ENCODE data around the gene CDH16. TPM values are rescaled to one million over a fixed set of nuclear protein-coding genes. Genes with fewer than 3 reads are reported as not detected.
"Not testable (repeated sequence)": the region's sequence is repeated elsewhere in the genome, so short reads cannot be mapped to it uniquely, and the experiment has no call there.

CDH16 gene
- total and polyA plus RNA-seq, 8 donors: 0.32 to 68.1 (median 47.5) TPM; not detected in 1

GRCh38 chr16:66945939-66946338 lies 27.3 kb upstream of the CDH16 start:
- peaks cover 5 to 22% of the 10 kb centered on the region in 2 donors for H3K4me1 ChIP-seq
- H3K4me3 ChIP-seq: no peak overlapping the region
- no peak overlapping the region for H3K27ac ChIP-seq
- ATAC-seq (no peak), DNase-seq (peak in 1 of 4 donors; percentile 3)
- intact Hi-C loops (cut with DNase I): no loop called here
- H3K36me3 ChIP-seq: peaks cover 0 to 35% of the 10 kb centered on the region in 2 donors
- TF ChIP-seq, protein P1, sequence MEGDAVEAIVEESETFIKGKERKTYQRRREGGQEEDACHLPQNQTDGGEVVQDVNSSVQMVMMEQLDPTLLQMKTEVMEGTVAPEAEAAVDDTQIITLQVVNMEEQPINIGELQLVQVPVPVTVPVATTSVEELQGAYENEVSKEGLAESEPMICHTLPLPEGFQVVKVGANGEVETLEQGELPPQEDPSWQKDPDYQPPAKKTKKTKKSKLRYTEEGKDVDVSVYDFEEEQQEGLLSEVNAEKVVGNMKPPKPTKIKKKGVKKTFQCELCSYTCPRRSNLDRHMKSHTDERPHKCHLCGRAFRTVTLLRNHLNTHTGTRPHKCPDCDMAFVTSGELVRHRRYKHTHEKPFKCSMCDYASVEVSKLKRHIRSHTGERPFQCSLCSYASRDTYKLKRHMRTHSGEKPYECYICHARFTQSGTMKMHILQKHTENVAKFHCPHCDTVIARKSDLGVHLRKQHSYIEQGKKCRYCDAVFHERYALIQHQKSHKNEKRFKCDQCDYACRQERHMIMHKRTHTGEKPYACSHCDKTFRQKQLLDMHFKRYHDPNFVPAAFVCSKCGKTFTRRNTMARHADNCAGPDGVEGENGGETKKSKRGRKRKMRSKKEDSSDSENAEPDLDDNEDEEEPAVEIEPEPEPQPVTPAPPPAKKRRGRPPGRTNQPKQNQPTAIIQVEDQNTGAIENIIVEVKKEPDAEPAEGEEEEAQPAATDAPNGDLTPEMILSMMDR (IDR thresholded peaks at IDR 0.05): no peak
- peaks cover 9 to 33% of the 10 kb centered on the region in 2 donors for H3K27me3 ChIP-seq
- H3K9me3 ChIP-seq: no peaks in the 10 kb centered on the region

DNA sequence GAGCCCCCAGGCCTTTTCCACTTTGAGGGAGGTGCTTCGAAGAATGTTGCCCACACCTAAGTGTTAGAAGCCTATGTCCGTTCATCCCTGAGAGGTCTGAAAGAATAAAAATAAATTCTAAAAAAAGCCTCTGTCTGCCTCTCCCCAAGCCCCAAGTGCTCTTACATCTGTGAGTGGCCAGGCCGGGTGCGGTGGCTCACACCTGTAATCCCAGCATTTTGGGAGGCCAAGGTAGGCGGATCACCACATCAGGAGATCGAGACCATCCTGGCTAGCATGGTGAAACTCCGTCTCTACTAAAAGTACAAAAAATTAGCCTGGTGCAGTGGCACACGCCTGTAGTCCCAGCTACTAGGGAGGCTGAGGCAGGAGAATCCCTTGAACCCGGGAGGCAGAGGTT lies 26.3 kb upstream of the CDH16 start:
- intact Hi-C loops (cut with DNase I); H3K4me3 ChIP-seq: not testable (repeated sequence)

GRCh38 chr16:66944054-66944441 lies 25.4 kb upstream of the CDH16 start:
- Histone ChIP-seq H3K27ac (no peak overlapping the region), H3K9me3 (no peaks in the 10 kb centered on the region), H3K4me3 (no peak overlapping the region), H3K4me1 (peaks cover 5 to 20% of the 10 kb centered on the region in 2 donors), H3K36me3 (peaks cover 0 to 54% of the 10 kb centered on the region in 2 donors), H3K27me3 (peaks cover 6 to 16% of the 10 kb centered on the region in 2 donors)
- TF ChIP-seq, protein P1 (IDR thresholded peaks at IDR 0.05): no peak
- ATAC-seq (no peak), DNase-seq (no peak)
- intact Hi-C loops (cut with DNase I): no loop called here

More for the DNA sequence above, 26.3 kb upstream of the CDH16 start:
- peak in 1 of 4 donors; percentile 28 for DNase-seq
- H3K9me3 ChIP-seq, H3K27ac ChIP-seq, ATAC-seq: not testable (repeated sequence)
- Histone ChIP-seq H3K27me3 (peaks cover 9 to 25% of the 10 kb centered on the region in 2 donors), H3K4me1 (peaks cover 5 to 22% of the 10 kb centered on the region in 2 donors), H3K36me3 (peaks cover 0 to 45% of the 10 kb centered on the region in 2 donors)

GRCh38 chr16:66943426-66944053 lies 24.9 kb upstream of the CDH16 start:
- TF ChIP-seq, protein P1 (IDR thresholded peaks at IDR 0.05): no peak
- Histone ChIP-seq H3K27me3 (peaks cover 1 to 11% of the 10 kb centered on the region in 2 donors), H3K4me1 (peaks cover 3 to 15% of the 10 kb centered on the region in 2 donors), H3K9me3 (no peaks in the 10 kb centered on the region), H3K4me3 (no peak overlapping the region), H3K27ac (no peak overlapping the region), H3K36me3 (peaks cover 0 to 59% of the 10 kb centered on the region in 2 donors)
- intact Hi-C loops (cut with DNase I): no loop called here
- DNase-seq (peak in 1 of 4 donors; percentile 55), ATAC-seq (no peak)

- no peaks in the 10 kb centered on the region for H3K9me3 ChIP-seq
- H3K4me1 ChIP-seq: peaks cover 0 to 10% of the 10 kb centered on the region in 2 donors
- TF ChIP-seq, protein P1 (IDR thresholded peaks at IDR 0.05): no peak
- peaks cover 0 to 5% of the 10 kb centered on the region in 2 donors for H3K27me3 ChIP-seq
- no peak for ATAC-seq
- no peak overlapping the region for H3K27ac ChIP-seq
- peak in 1 of 4 donors; percentile 19 for DNase-seq
- no peak overlapping the region for H3K4me3 ChIP-seq
- intact Hi-C loops (cut with DNase I): no loop called here
- H3K36me3 ChIP-seq: peaks cover 0 to 64% of the 10 kb centered on the region in 2 donors
These were observed 24.3 kb upstream of the CDH16 start for GRCh38 chr16:66942981-66943380.

Data from left lung (tissue), 10 donors.